HEK293T (cell line): ENCODE measurements around the gene TPD52L1.

Experiments used
- CTCF ChIA-PET: fragments of 350-600 bp; formaldehyde crosslinking; extraction: SDS; loops from one replicate; lab custom pipeline; 2021; ENCODE audit warnings: antibody characterized with exemption, inconsistent platforms; lab: Yijun Ruan, JAX
- POLR2A ChIA-PET: fragments of 350-600 bp; formaldehyde crosslinking; extraction: SDS; loops from one replicate; lab custom pipeline; 2020; ENCODE audit warnings: antibody characterized with exemption, inconsistent platforms; lab: Yijun Ruan, JAX
- DNase-seq: peaks from one replicate; pipeline ENCODE4 v3.0.0; 2012; ENCODE audit warnings: mixed read lengths; ENCODE audit errors: extremely low spot score
- ARNT ChIP-seq: fragments of 450-650 bp; IDR thresholded peaks from 2 replicates; pipeline ENCODE4 v1.6.1; 2017; ENCODE audit warnings: mild to moderate bottlenecking
- BHLHE40 ChIP-seq: fragments of 450-650 bp; IDR thresholded peaks from 2 replicates; pipeline ENCODE4 v1.6.1; 2016; ENCODE audit warnings: mild to moderate bottlenecking, moderate library complexity, borderline replicate concordance
- CTBP1 ChIP-seq: fragments of 450-650 bp; IDR thresholded peaks from 2 replicates; pipeline ENCODE4 v1.6.1; 2016; ENCODE audit warnings: borderline replicate concordance
- ELF4 ChIP-seq: fragments of 450-650 bp; IDR thresholded peaks from 2 replicates; pipeline ENCODE4 v1.6.1; 2017; ENCODE audit warnings: antibody characterized with exemption
- FOXA1 ChIP-seq: fragments of 450-650 bp; IDR thresholded peaks from 2 replicates; pipeline ENCODE4 v1.6.1; 2016; ENCODE audit warnings: mild to moderate bottlenecking
- FOXK2 ChIP-seq: fragments of 450-650 bp; IDR thresholded peaks from 2 replicates; pipeline ENCODE4 v1.6.1; 2016; ENCODE audit warnings: mild to moderate bottlenecking
- FOXM1 ChIP-seq: fragments of 450-650 bp; IDR thresholded peaks from 2 replicates; pipeline ENCODE4 v1.6.1; 2017; ENCODE audit warnings: mild to moderate bottlenecking, borderline replicate concordance
- HDGF ChIP-seq: fragments of 450-650 bp; IDR thresholded peaks from 2 replicates; pipeline ENCODE4 v1.6.1; 2017; ENCODE audit warnings: antibody characterized with exemption, borderline replicate concordance
- L3MBTL2 ChIP-seq: fragments of 450-650 bp; conservative IDR thresholded peaks from 2 replicates; pipeline ENCODE4 v1.6.1; 2016; ENCODE audit warnings: mild to moderate bottlenecking
- LEF1 ChIP-seq: fragments of 450-650 bp; IDR thresholded peaks from 2 replicates; pipeline ENCODE4 v1.6.1; 2017; ENCODE audit warnings: mild to moderate bottlenecking, borderline replicate concordance
- NFRKB ChIP-seq: fragments of 450-650 bp; IDR thresholded peaks from 2 replicates; pipeline ENCODE4 v1.6.1; 2016; ENCODE audit warnings: mild to moderate bottlenecking, moderate library complexity
- PKNOX1 ChIP-seq: fragments of 450-650 bp; IDR thresholded peaks from 2 replicates; pipeline ENCODE4 v1.6.1; 2016
- SP1 ChIP-seq: fragments of 450-650 bp; IDR thresholded peaks from 2 replicates; pipeline ENCODE4 v1.6.1; 2017
- SUZ12 ChIP-seq: fragments of 450-650 bp; IDR thresholded peaks from 2 replicates; pipeline ENCODE4 v1.6.1; 2016; ENCODE audit warnings: mild to moderate bottlenecking
- TARDBP ChIP-seq: fragments of 450-650 bp; IDR thresholded peaks from 2 replicates; pipeline ENCODE4 v1.6.1; 2016
- ZNF384 ChIP-seq: fragments of 450-650 bp; IDR thresholded peaks from 2 replicates; pipeline ENCODE4 v1.6.1; 2016

The TPD52L1 gene

DNA sequence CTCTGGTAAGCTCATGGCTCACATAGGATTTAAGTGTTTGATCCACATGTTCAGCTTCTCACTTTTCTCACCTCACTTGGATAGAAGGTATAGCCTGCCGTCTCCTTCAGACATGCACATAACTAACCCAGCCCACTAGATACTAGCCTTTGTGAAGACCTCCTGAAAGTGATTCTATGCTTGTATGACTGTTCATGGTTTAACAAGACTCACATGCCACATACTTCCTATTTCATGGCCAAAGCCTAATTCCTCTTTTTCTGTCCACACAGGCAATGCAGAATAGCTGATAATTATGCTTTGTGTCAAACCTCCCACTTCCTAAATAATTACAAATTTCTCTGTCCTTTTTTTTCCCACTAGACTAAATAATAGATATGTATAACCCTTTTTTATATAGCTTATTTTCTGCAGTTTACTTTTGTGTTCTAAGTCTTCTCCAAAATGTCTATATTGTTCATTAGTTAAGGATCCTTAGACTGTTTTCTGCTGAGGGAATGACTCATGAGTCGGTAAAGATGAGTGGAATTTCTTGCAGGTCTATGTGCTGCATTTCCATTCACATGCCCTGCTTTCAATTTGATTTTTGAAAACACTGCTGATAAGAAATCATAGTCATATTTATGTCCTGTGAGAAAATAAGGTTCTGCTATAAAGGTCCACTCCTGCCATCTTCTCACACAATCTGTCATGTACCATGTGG, 105.2 kb downstream of the TPD52L1 start:
- no peak for TF ChIP-seq L3MBTL2
- TF ChIP-seq ARNT: no peak
- TF ChIP-seq ZNF384: no peak
- TF ChIP-seq FOXA1: no peak
- no peak for TF ChIP-seq ELF4
- no peak for TF ChIP-seq SP1
- TF ChIP-seq FOXK2: no peak
- TF ChIP-seq HDGF: no peak
- TF ChIP-seq NFRKB: no peak
- no peak for TF ChIP-seq LEF1
- DNase-seq: no peak
- POLR2A ChIA-PET: no interaction called here
- CTCF ChIA-PET: no interaction called here

DNA sequence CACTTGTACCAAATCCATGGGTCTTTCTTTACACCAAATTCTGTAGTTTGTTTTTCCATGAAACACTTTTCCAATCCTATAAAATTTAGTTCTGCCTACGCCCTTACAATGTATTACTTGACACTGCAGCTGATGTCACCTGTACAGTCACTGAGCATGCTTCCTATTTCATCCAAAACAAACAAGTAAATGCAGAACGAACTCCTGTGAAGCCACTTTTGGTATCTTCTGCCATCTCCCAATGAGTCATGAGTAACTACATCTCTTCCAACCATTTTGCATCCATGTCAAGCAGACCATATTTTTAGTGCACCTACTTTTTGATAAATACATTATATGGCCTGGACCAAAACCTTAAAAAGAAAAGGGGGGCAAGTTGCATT, 105.8 kb downstream of the TPD52L1 start:
- DNase-seq: no peak
- CTCF ChIA-PET: no interaction called here
- POLR2A ChIA-PET: no interaction called here
- TF ChIP-seq BHLHE40 (no peak), SP1 (no peak), LEF1 (no peak), L3MBTL2 (no peak), NFRKB (no peak), ARNT (no peak), CTBP1 (no peak), HDGF (no peak), PKNOX1 (no peak), SUZ12 (no peak), FOXM1 (no peak), TARDBP (no peak), ELF4 (no peak), FOXA1 (no peak), FOXK2 (no peak), ZNF384 (no peak)

GRCh38 chr6:125262016-125263013, 108.7 kb downstream of the TPD52L1 start:
- ChIA-PET CTCF (no interaction called here), POLR2A (no interaction called here)
- DNase-seq: no peak
- TF ChIP-seq LEF1: no peak
- TF ChIP-seq ARNT: no peak
- TF ChIP-seq HDGF: no peak
- TF ChIP-seq FOXM1: no peak
- TF ChIP-seq FOXA1: no peak
- no peak for TF ChIP-seq BHLHE40
- no peak for TF ChIP-seq FOXK2
- no peak for TF ChIP-seq SUZ12
- TF ChIP-seq ZNF384: no peak
- no peak for TF ChIP-seq CTBP1

- CTCF ChIA-PET: no interaction called here
- TF ChIP-seq BHLHE40 (no peak), ELF4 (no peak), SUZ12 (no peak), CTBP1 (no peak), PKNOX1 (no peak), LEF1 (no peak), TARDBP (no peak), FOXA1 (no peak), L3MBTL2 (no peak), HDGF (no peak), FOXM1 (no peak), FOXK2 (no peak), ZNF384 (no peak), SP1 (no peak), ARNT (no peak), NFRKB (no peak)
- POLR2A ChIA-PET: no interaction called here
- no peak for DNase-seq
These were observed 110.9 kb downstream of the TPD52L1 start for GRCh38 chr6:125264476-125264875.

GRCh38 chr6:125267806-125268523, 114.4 kb downstream of the TPD52L1 start:
- ChIA-PET POLR2A (no interaction called here), CTCF (interaction anchor here (0.5 kb wide), 1 partner anchor 138 kb away, joined by 4 read pairs; no protein-coding TSS in a partner anchor)
- TF ChIP-seq FOXM1 (no peak), CTBP1 (no peak), SUZ12 (no peak), L3MBTL2 (no peak), TARDBP (no peak), BHLHE40 (no peak), PKNOX1 (no peak), SP1 (no peak), FOXA1 (no peak), ARNT (no peak), NFRKB (no peak), LEF1 (no peak), HDGF (no peak), ELF4 (no peak), ZNF384 (no peak), FOXK2 (no peak)
- no peak for DNase-seq
